GM23338 (cell line): ENCODE data around the gene FGF5. TPM values are rescaled to one million over a fixed set of nuclear protein-coding genes. Genes with fewer than 3 reads are reported as not detected.

ENCODE experiments used
- ATAC-seq: fragments of 200-7000 bp; cut with Tn5 transposase; 3 replicates; pipeline ENCODE4 v1.9.1; 2020
- DNase-seq: peaks from one replicate; pipeline ENCODE4 v3.0.0-alpha.2; 2015; ENCODE audit warnings: low spot score
- H2AFZ ChIP-seq: fragments of 200-600 bp; sonication (generic); 2 replicates; pipeline ENCODE4 v1.8.0; 2016; ENCODE audit warnings: antibody characterized with exemption, mild to moderate bottlenecking, moderate library complexity
- H3F3A ChIP-seq: fragments of 200-600 bp; sonication (generic); replicated peaks from 2 replicates; pipeline ENCODE4 v1.8.0; 2017; ENCODE audit warnings: antibody characterized with exemption, mixed run types, low read depth
- H3K27ac ChIP-seq: fragments of 200-600 bp; sonication (generic); 2 replicates; pipeline ENCODE4 v1.6.1; 2016; ENCODE audit warnings: low read depth
- H3K27me3 ChIP-seq: fragments of 200-600 bp; sonication (generic); 2 replicates; pipeline ENCODE4 v1.8.0; 2016; ENCODE audit warnings: mild to moderate bottlenecking, mixed run types, moderate library complexity; ENCODE audit not compliant: insufficient read depth
- H3K36me3 ChIP-seq: fragments of 200-600 bp; sonication (generic); 2 replicates; pipeline ENCODE4 v1.8.0; 2016; ENCODE audit warnings: mild to moderate bottlenecking; ENCODE audit not compliant: insufficient read depth
- H3K4me1 ChIP-seq: fragments of 200-600 bp; sonication (generic); 2 replicates; pipeline ENCODE4 v1.8.0; 2016; ENCODE audit warnings: mild to moderate bottlenecking, moderate library complexity; ENCODE audit not compliant: insufficient read depth
- H3K4me2 ChIP-seq: fragments of 200-600 bp; sonication (generic); 2 replicates; pipeline ENCODE4 v1.7.1; 2017; ENCODE audit warnings: mixed run types
- H3K4me3 ChIP-seq: fragments of 200-600 bp; sonication (generic); 2 replicates; pipeline ENCODE4 v1.6.1; 2016; ENCODE audit warnings: mixed run types
- H3K79me2 ChIP-seq: fragments of 200-600 bp; sonication (generic); replicated peaks from 2 replicates; pipeline ENCODE4 v1.8.0; 2017; ENCODE audit warnings: mild to moderate bottlenecking; ENCODE audit not compliant: insufficient read depth
- H3K9me2 ChIP-seq: fragments of 200-600 bp; sonication (generic); 2 replicates; pipeline ENCODE4 v1.8.0; 2017; ENCODE audit not compliant: insufficient read depth
- H4K20me1 ChIP-seq: fragments of 200-600 bp; sonication (generic); replicated peaks from 2 replicates; pipeline ENCODE4 v1.8.0; 2017; ENCODE audit warnings: mild to moderate bottlenecking; ENCODE audit not compliant: insufficient read depth
- H3K27ac Mint-ChIP-seq: 2 replicates; pipeline ENCODE4 v1.8.0; 2020; ENCODE audit warnings: inconsistent platforms, mild to moderate bottlenecking, moderate library complexity, mixed read lengths
- H3K27me3 Mint-ChIP-seq: 3 replicates; pipeline ENCODE4 v1.8.0; 2022; ENCODE audit warnings: low read depth, mild to moderate bottlenecking, moderate library complexity, mixed read lengths, inconsistent platforms; ENCODE audit not compliant: insufficient read depth, poor library complexity
- H3K36me3 Mint-ChIP-seq: 3 replicates; pipeline ENCODE4 v1.8.0; 2021; ENCODE audit warnings: low read depth, mild to moderate bottlenecking, inconsistent platforms, moderate library complexity, mixed read lengths
- H3K4me1 Mint-ChIP-seq: 3 replicates; pipeline ENCODE4 v1.8.0; 2020; ENCODE audit warnings: mild to moderate bottlenecking, inconsistent platforms, mixed read lengths
- H3K4me3 Mint-ChIP-seq: 3 replicates; pipeline ENCODE4 v1.8.0; 2021; ENCODE audit warnings: moderate library complexity, mild to moderate bottlenecking, inconsistent platforms, mixed read lengths
- H3K9me3 Mint-ChIP-seq: 3 replicates; pipeline ENCODE4 v1.8.0; 2020; ENCODE audit warnings: moderate library complexity, mild to moderate bottlenecking, inconsistent platforms, mixed read lengths
- EZH2 ChIP-seq: fragments of 200-600 bp; sonication (generic); IDR thresholded peaks from one replicate; pipeline ENCODE4 v1.8.0; 2017; ENCODE audit warnings: antibody characterized with exemption, mild to moderate bottlenecking, low read depth; ENCODE audit not compliant: unreplicated experiment
- EZH2phosphoT487 ChIP-seq: fragments of 200-600 bp; sonication (generic); IDR thresholded peaks from one replicate; pipeline ENCODE4 v1.8.1; 2018; ENCODE audit warnings: antibody characterized with exemption; ENCODE audit not compliant: unreplicated experiment
- JUNB ChIP-seq: IDR thresholded peaks from one replicate; pipeline ENCODE4 v1.6.1; 2016; ENCODE audit warnings: antibody characterized with exemption; ENCODE audit not compliant: unreplicated experiment
- NANOG ChIP-seq: IDR thresholded peaks from 2 replicates; pipeline ENCODE4 v1.6.1; 2016; ENCODE audit warnings: antibody characterized with exemption, borderline replicate concordance
- ZNF114 ChIP-seq: fragments of 250-450 bp; sonication (Bioruptor Pico); IDR thresholded peaks from 2 replicates; pipeline ENCODE4 v1.5.0; 2020; ENCODE audit warnings: mild to moderate bottlenecking, moderate library complexity
- ZNF331 ChIP-seq: fragments of 250-450 bp; sonication (Bioruptor Pico); IDR thresholded peaks from 2 replicates; pipeline ENCODE4 v1.5.0; 2020; ENCODE audit warnings: low read depth, mild to moderate bottlenecking, moderate library complexity
- ZNF462 ChIP-seq: fragments of 250-450 bp; sonication (Bioruptor Pico); IDR thresholded peaks from 2 replicates; pipeline ENCODE4 v1.5.0; 2020; ENCODE audit warnings: mild to moderate bottlenecking, moderate library complexity
- polyA plus RNA-seq: library from polyadenylated mRNA; unstranded; fragments of >200 nt; fragmentation: Nextera tagmentation; extraction: Ambion mirVana; gene quantifications from 2 replicates; pipeline ENCODE4 v1.2.1, GENCODE V29; 2016
- total RNA-seq: library from RNA; depleted of rRNA; stranded (reverse); fragments of >200 nt; shearing (Covaris generic); gene quantifications from 2 replicates; pipeline ENCODE4 v1.2.3, GENCODE V29; 2014
- TF ChIP-seq, protein P1 (sequence below), 2 experiments: fragments of 200-600 bp in 1 of 2; sonication (generic) in 1 of 2; conservative IDR thresholded peaks; 2 replicates each; pipeline versions ENCODE4 v1.5.1 to v1.6.1; 2016 to 2017; ENCODE audit warnings: antibody characterized with exemption in 2 of 2, low read depth in 2 of 2, mild to moderate bottlenecking in 2 of 2, moderate library complexity in 1 of 2

FGF5 gene
- total and polyA plus RNA-seq, 2 experiments from 2014 or later, result not detected

GRCh38 chr4:80231180-80231579 lies 35.3 kb upstream of the FGF5 start (continued):
- TF ChIP-seq, protein P1, sequence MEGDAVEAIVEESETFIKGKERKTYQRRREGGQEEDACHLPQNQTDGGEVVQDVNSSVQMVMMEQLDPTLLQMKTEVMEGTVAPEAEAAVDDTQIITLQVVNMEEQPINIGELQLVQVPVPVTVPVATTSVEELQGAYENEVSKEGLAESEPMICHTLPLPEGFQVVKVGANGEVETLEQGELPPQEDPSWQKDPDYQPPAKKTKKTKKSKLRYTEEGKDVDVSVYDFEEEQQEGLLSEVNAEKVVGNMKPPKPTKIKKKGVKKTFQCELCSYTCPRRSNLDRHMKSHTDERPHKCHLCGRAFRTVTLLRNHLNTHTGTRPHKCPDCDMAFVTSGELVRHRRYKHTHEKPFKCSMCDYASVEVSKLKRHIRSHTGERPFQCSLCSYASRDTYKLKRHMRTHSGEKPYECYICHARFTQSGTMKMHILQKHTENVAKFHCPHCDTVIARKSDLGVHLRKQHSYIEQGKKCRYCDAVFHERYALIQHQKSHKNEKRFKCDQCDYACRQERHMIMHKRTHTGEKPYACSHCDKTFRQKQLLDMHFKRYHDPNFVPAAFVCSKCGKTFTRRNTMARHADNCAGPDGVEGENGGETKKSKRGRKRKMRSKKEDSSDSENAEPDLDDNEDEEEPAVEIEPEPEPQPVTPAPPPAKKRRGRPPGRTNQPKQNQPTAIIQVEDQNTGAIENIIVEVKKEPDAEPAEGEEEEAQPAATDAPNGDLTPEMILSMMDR (conservative IDR thresholded peaks at IDR 0.05; ENCODE audit: low read depth in 2 of 2), result no peak
- TF ChIP-seq NANOG (no peak), EZH2phosphoT487 (no peak), ZNF331 (no peak)

- no peaks in the 10 kb centered on the region for H3K9me2 ChIP-seq
- H3K27ac Mint-ChIP-seq, result no peak overlapping the region
- TF ChIP-seq EZH2phosphoT487, result no peak
- H3F3A ChIP-seq, result no peaks in the 10 kb centered on the region
- no peaks in the 10 kb centered on the region; the same call in 2 of the 3 replicates for H3K4me1 Mint-ChIP-seq
- DNase-seq (no peak), ATAC-seq (no peak)
- no peak overlapping the region for H2AFZ ChIP-seq
- no peaks in the 10 kb centered on the region for H3K9me3 Mint-ChIP-seq
- no peak overlapping the region for H3K4me2 ChIP-seq
- H3K4me1 ChIP-seq, result no peaks in the 10 kb centered on the region
- no peak overlapping the region for H3K4me3 Mint-ChIP-seq
- H4K20me1 ChIP-seq, result no peaks in the 10 kb centered on the region
- no peak overlapping the region for H3K27ac ChIP-seq
- no peaks in the 10 kb centered on the region for H3K36me3 ChIP-seq
- no peak overlapping the region for H3K4me3 ChIP-seq
- H3K27me3 ChIP-seq, result no peaks in the 10 kb centered on the region
- no peaks in the 10 kb centered on the region for H3K27me3 Mint-ChIP-seq
- H3K79me2 ChIP-seq, result no peaks in the 10 kb centered on the region
- H3K36me3 Mint-ChIP-seq, result no peaks in the 10 kb centered on the region
These were observed 33.6 kb upstream of the FGF5 start for GRCh38 chr4:80232707-80233370.

- Mint-ChIP-seq H3K27ac (no peak overlapping the region), H3K9me3 (no peaks in the 10 kb centered on the region)
- H2AFZ ChIP-seq, result no peak overlapping the region
- no peak for TF ChIP-seq JUNB
- TF ChIP-seq ZNF462 (CRISPR knock-in tag), result no peak
- TF ChIP-seq ZNF331, result no peak
- TF ChIP-seq NANOG, result no peak
- no peak for TF ChIP-seq ZNF114 (CRISPR knock-in tag)
- TF ChIP-seq EZH2, result no peak
- TF ChIP-seq, protein P1 (conservative IDR thresholded peaks at IDR 0.05; ENCODE audit: low read depth in 2 of 2), result no peak
These were observed 33.1 kb upstream of the FGF5 start for GRCh38 chr4:80233390-80233789.

More at GRCh38 chr4:80233390-80233789, 33.1 kb upstream of the FGF5 start:
- no peak overlapping the region for H3K4me3 ChIP-seq
- no peaks in the 10 kb centered on the region for H4K20me1 ChIP-seq
- no peaks in the 10 kb centered on the region for H3F3A ChIP-seq
- no peaks in the 10 kb centered on the region for H3K27me3 ChIP-seq
- Mint-ChIP-seq H3K36me3 (no peaks in the 10 kb centered on the region), H3K4me1 (no peaks in the 10 kb centered on the region; the same call in 2 of the 3 replicates), H3K27me3 (no peaks in the 10 kb centered on the region), H3K4me3 (no peak overlapping the region)
- H3K4me1 ChIP-seq, result no peaks in the 10 kb centered on the region
- ATAC-seq (no peak), DNase-seq (no peak)
- H3K36me3 ChIP-seq, result no peaks in the 10 kb centered on the region
- no peaks in the 10 kb centered on the region for H3K79me2 ChIP-seq
- no peak overlapping the region for H3K4me2 ChIP-seq
- no peak overlapping the region for H3K27ac ChIP-seq
- no peaks in the 10 kb centered on the region for H3K9me2 ChIP-seq
